NB4 (cell line): Measurements from ENCODE around the gene PADI2.

Experiments used
- CTCF ChIP-seq: IDR thresholded peaks from one replicate; pipeline ENCODE4 v1.5.1; 2012; ENCODE audit warnings: low read depth, low read length
- MYC ChIP-seq: IDR thresholded peaks from 2 replicates; pipeline ENCODE4 v1.6.1; 2011; ENCODE audit warnings: low read depth, low read length
- POLR2A ChIP-seq: IDR thresholded peaks from 2 replicates; pipeline ENCODE4 v1.6.1; 2011; ENCODE audit warnings: mild to moderate bottlenecking; ENCODE audit not compliant: insufficient read length; ENCODE audit errors: extremely low read depth

- TF ChIP-seq POLR2A (no peak), CTCF (no peak), MYC (no peak)
Measured at GRCh38 chr1:17102232-17102631, 17.0 kb downstream of the PADI2 start.
